Esophagus muscularis mucosa (tissue), 4 donors: ENCODE data around the gene TNP1. TPM values are rescaled to one million over a fixed set of nuclear protein-coding genes. Genes with fewer than 3 reads are reported as not detected.

Source experiments
- DNase-seq: peaks from one replicate; pipeline ENCODE4 v3.0.0-alpha.2; 2017; ENCODE audit errors: extremely low spot score
- H3K27ac ChIP-seq, 4 donors: fragments of 200-600 bp; sonication (generic); replicated peaks in 1 of 4; 1 replicate in 3 of 4; 2 replicates in 1 of 4; pipeline ENCODE4 v1.5.1; 2016 to 2019; ENCODE audit warnings: mild to moderate bottlenecking in 1 of 4
- H3K27me3 ChIP-seq, 4 donors: fragments of 200-600 bp; sonication (generic); one replicate each; pipeline versions ENCODE4 v1.5.1 to v1.6.0; 2016 to 2019
- H3K36me3 ChIP-seq, 4 donors: fragments of 200-600 bp; sonication (generic); one replicate each; pipeline ENCODE4 v1.5.1; 2016 to 2019
- H3K4me1 ChIP-seq, 4 donors: fragments of 200-600 bp; sonication (generic); one replicate each; pipeline ENCODE4 v1.5.1; 2016 to 2019
- H3K4me3 ChIP-seq, 4 donors: fragments of 200-600 bp; sonication (generic); 1 replicate in 2 of 4; 2 replicates in 2 of 4; pipeline ENCODE4 v1.5.1; 2016 to 2019; ENCODE audit warnings: mild to moderate bottlenecking in 4 of 4, moderate library complexity in 1 of 4
- H3K9me3 ChIP-seq, 4 donors: fragments of 200-600 bp; sonication (generic); 1 replicate in 3 of 4; 2 replicates in 1 of 4; pipeline ENCODE4 v1.5.1; 2016 to 2019
- CTCF ChIP-seq, 3 experiments: fragments of 200-600 bp in 2 of 3; fragments of 450-650 bp in 1 of 3; sonication (generic) in 2 of 3; IDR thresholded peaks; one replicate each; pipeline ENCODE4 v1.5.1; 2017 to 2019; ENCODE audit warnings: antibody characterized with exemption in 3 of 3, mild to moderate bottlenecking in 2 of 3, moderate library complexity in 1 of 3
- EP300 ChIP-seq: sonication (generic); formaldehyde crosslinking; IDR thresholded peaks from one replicate; pipeline ENCODE4 v1.6.1; 2017; ENCODE audit warnings: antibody characterized with exemption
- POLR2A ChIP-seq: fragments of 450-650 bp; IDR thresholded peaks from one replicate; pipeline ENCODE4 v1.6.1; 2017; ENCODE audit warnings: antibody characterized with exemption, moderate library complexity, mild to moderate bottlenecking, low read depth
- POLR2AphosphoS5 ChIP-seq, 2 donors: sonication (generic); formaldehyde crosslinking; IDR thresholded peaks; one replicate each; pipeline ENCODE4 v1.6.1; 2017; ENCODE audit warnings: antibody characterized with exemption in 2 of 2
- WGBS: methylation state at CpG from one replicate; pipeline ENCODE4 v1.1.5; 2018; 5-methylcytosine and 5-hydroxymethylcytosine counted together
- intact Hi-C: fragments of 100-400 bp; cut with DNase I; formaldehyde crosslinking; loops from one replicate; pipeline ENCODE4 v1.15.1; 2023
- total RNA-seq, 4 donors: library from RNA; depleted of rRNA; stranded (reverse); fragments of >200 nt; gene quantifications; one replicate each; pipeline versions ENCODE4 v1.1.0 to v1.2.1, GENCODE V29; 2016

TNP1 gene
- total RNA-seq, 4 donors from 2014 or later, result not detected

GRCh38 chr2:216837740-216838139 is 22.1 kb downstream of the TNP1 start:
- Histone ChIP-seq H3K36me3 (no peaks in the 10 kb centered on the region), H3K4me3 (no peak overlapping the region), H3K27ac (no peak overlapping the region), H3K9me3 (no peaks in the 10 kb centered on the region), H3K27me3 (no peaks in the 10 kb centered on the region), H3K4me1 (peaks cover 6 to 16% (median 13%) of the 10 kb centered on the region in 4 donors)
- 72% methylated on average over 6 of the region's 6 CpGs for WGBS
- intact Hi-C loops, result no loop called here
- no peak for TF ChIP-seq POLR2A
- no peak for TF ChIP-seq CTCF (IDR thresholded peaks at IDR 0.05)
- TF ChIP-seq EP300, result no peak
- TF ChIP-seq POLR2AphosphoS5 (IDR thresholded peaks at IDR 0.05), result no peak
- DNase-seq, result no peak

- no peak for DNase-seq
- Histone ChIP-seq H3K36me3 (no peaks in the 10 kb centered on the region), H3K9me3 (no peaks in the 10 kb centered on the region), H3K4me1 (peaks cover 9 to 32% (median 29%) of the 10 kb centered on the region in 4 donors), H3K27ac (no peak overlapping the region), H3K4me3 (no peak overlapping the region), H3K27me3 (no peaks in the 10 kb centered on the region)
- TF ChIP-seq POLR2AphosphoS5 (IDR thresholded peaks at IDR 0.05) (no peak), CTCF (IDR thresholded peaks at IDR 0.05) (no peak), EP300 (no peak), POLR2A (no peak)
- 93% methylated on average over 4 of the region's 4 CpGs for WGBS
- intact Hi-C loops, result no loop called here
These were observed 26.8 kb downstream of the TNP1 start for GRCh38 chr2:216833061-216833460.

- no peaks in the 10 kb centered on the region for H3K9me3 ChIP-seq
- H3K27ac ChIP-seq, result no peak overlapping the region
- H3K36me3 ChIP-seq, result no peaks in the 10 kb centered on the region
- H3K4me3 ChIP-seq, result no peak overlapping the region
- intact Hi-C loops, result no loop called here
- H3K4me1 ChIP-seq, result peaks cover 24 to 47% (median 37%) of the 10 kb centered on the region in 4 donors
- no peaks in the 10 kb centered on the region for H3K27me3 ChIP-seq
- 56% methylated on average over 1 of the region's 1 CpG for WGBS
- DNase-seq, result no peak
- no peak for TF ChIP-seq EP300
- TF ChIP-seq CTCF (IDR thresholded peaks at IDR 0.05), result no peak
- no peak for TF ChIP-seq POLR2AphosphoS5 (IDR thresholded peaks at IDR 0.05)
- TF ChIP-seq POLR2A, result no peak
These were observed 29.5 kb downstream of the TNP1 start for GRCh38 chr2:216830346-216830745.

- Histone ChIP-seq H3K4me1 (peaks cover 24 to 47% (median 37%) of the 10 kb centered on the region in 4 donors), H3K36me3 (no peaks in the 10 kb centered on the region), H3K9me3 (no peaks in the 10 kb centered on the region), H3K4me3 (no peak overlapping the region), H3K27ac (no peak overlapping the region), H3K27me3 (no peaks in the 10 kb centered on the region)
- no peak for DNase-seq
- intact Hi-C loops, result no loop called here
- 23% methylated on average over 4 of the region's 4 CpGs for WGBS
- TF ChIP-seq POLR2AphosphoS5 (IDR thresholded peaks at IDR 0.05) (peak in 1 of 2 donors; percentile 59), EP300 (no peak)
These were observed 30.3 kb downstream of the TNP1 start for GRCh38 chr2:216829533-216829932.

- no peak overlapping the region for H3K4me3 ChIP-seq
- peak overlapping the region in 2 of 4 donors; percentile 26 to 36 for H3K27ac ChIP-seq
- no peaks in the 10 kb centered on the region for H3K27me3 ChIP-seq
- no peaks in the 10 kb centered on the region for H3K9me3 ChIP-seq
- no peaks in the 10 kb centered on the region for H3K36me3 ChIP-seq
- intact Hi-C loops, result no loop called here
- DNase-seq, result no peak
- TF ChIP-seq POLR2A, result no peak
- no peak for TF ChIP-seq CTCF (IDR thresholded peaks at IDR 0.05)
- TF ChIP-seq EP300, result no peak
- TF ChIP-seq POLR2AphosphoS5 (IDR thresholded peaks at IDR 0.05), result no peak
- WGBS, result 72% methylated on average over 5 of the region's 6 CpGs
- H3K4me1 ChIP-seq, result peaks cover 24 to 47% (median 37%) of the 10 kb centered on the region in 4 donors
These were observed 32.7 kb downstream of the TNP1 start for GRCh38 chr2:216827073-216827720.
